HCT116 (cell line): ENCODE data around the gene COL26A1. TPM values are rescaled to one million over a fixed set of nuclear protein-coding genes. Genes with fewer than 3 reads are reported as not detected.

Experiments used
- ATAC-seq: fragments of 200-7000 bp; cut with Tn5 transposase; 2 replicates; pipeline ENCODE4 v1.9.1; 2020; ENCODE audit warnings: mild to moderate bottlenecking, moderate library complexity
- BruUV-seq: library from RNA; stranded (reverse); fragments of 400-500 nt; replicated peaks from 2 replicates; lab custom pipeline; 2021; lab: Mats Ljungman, UMichigan
- CTCF ChIA-PET: fragments of 300-600 bp; sonication (Branson Sonifier 250); formaldehyde crosslinking; loops from one replicate; lab custom pipeline; 2021; ENCODE audit warnings: antibody characterized with exemption; lab: Charles Lee
- POLR2A ChIA-PET: fragments of 300-600, 350-600 bp; sonication (Branson Sonifier 250); formaldehyde crosslinking; loops from one replicate; lab custom pipeline; 2021; ENCODE audit warnings: antibody characterized with exemption; lab: Charles Lee
- RAD21 ChIA-PET, 2 experiments: fragments of 300-600 bp; sonication (Branson Sonifier 250); formaldehyde crosslinking; loops; one replicate each; lab custom pipeline; 2023; ENCODE audit warnings: low total read pairs in 2 of 2; ENCODE audit not compliant: uncharacterized antibody in 2 of 2, unreplicated experiment in 2 of 2, low non-redundant PET in 1 of 2; lab: Charles Lee
- DNase-seq: peaks from one replicate; pipeline ENCODE4 v3.0.0-alpha.2; 2010; ENCODE audit warnings: low read depth, low spot score
- H2AFZ ChIP-seq: fragments of 200-600 bp; shearing (Covaris generic), sonication (generic); 2 replicates; pipeline ENCODE4 v1.6.1; 2017; ENCODE audit warnings: low read depth, mixed run types, mixed read lengths, antibody characterized with exemption, low read length; ENCODE audit not compliant: poor library complexity, severe bottlenecking
- H3K27ac ChIP-seq: 2 replicates; pipeline ENCODE4 v1.5.1; 2012; ENCODE audit warnings: low read depth, low read length
- H3K27me3 ChIP-seq: fragments of 200-600 bp; sonication (generic); 2 replicates; pipeline ENCODE4 v1.6.1; 2016; ENCODE audit warnings: mixed run types, low read length, mixed read lengths; ENCODE audit not compliant: insufficient read depth
- H3K36me3 ChIP-seq, 2 experiments: fragments of 200-500 bp in 1 of 2; fragments of 200-600 bp in 1 of 2; sonication (Bioruptor generic) in 1 of 2; sonication (generic) in 1 of 2; 2 replicates each; pipeline versions ENCODE4 v1.5.1 to v1.6.1; 2014 to 2016; ENCODE audit warnings: low read length in 2 of 2, inconsistent platforms in 1 of 2, mixed read lengths in 1 of 2, mixed run types in 1 of 2; ENCODE audit not compliant: insufficient read depth in 2 of 2, control insufficient read depth in 1 of 2
- H3K4me1 ChIP-seq, 2 experiments: fragments of 200-600 bp in 1 of 2; sonication (generic) in 1 of 2; 2 replicates each; pipeline versions ENCODE4 v1.5.1 to v1.6.1; 2012 to 2017; ENCODE audit warnings: low read length in 2 of 2, inconsistent platforms in 1 of 2, mild to moderate bottlenecking in 1 of 2, mixed read lengths in 1 of 2, mixed run types in 1 of 2, moderate library complexity in 1 of 2; ENCODE audit not compliant: insufficient read depth in 2 of 2, control insufficient read depth in 1 of 2
- H3K4me2 ChIP-seq: fragments of 200-600 bp; sonication (generic); 2 replicates; pipeline ENCODE4 v1.6.1; 2017; ENCODE audit warnings: mixed run types, low read length, mixed read lengths
- H3K4me3 ChIP-seq, 2 experiments: fragments of 200-600 bp in 1 of 2; sonication (generic) in 1 of 2; replicated peaks in 1 of 2; 2 replicates each; pipeline ENCODE4 v1.5.1; 2011 to 2016; ENCODE audit warnings: low read length in 2 of 2, control low read depth in 1 of 2, low read depth in 1 of 2, mild to moderate bottlenecking in 1 of 2, mixed read lengths in 1 of 2, mixed run types in 1 of 2
- H3K79me2 ChIP-seq: fragments of 200-600 bp; sonication (generic); 2 replicates; pipeline ENCODE4 v1.6.1; 2017; ENCODE audit warnings: mild to moderate bottlenecking, mixed run types, low read length, moderate library complexity, mixed read lengths; ENCODE audit not compliant: insufficient read depth
- H3K9ac ChIP-seq: fragments of 200-600 bp; sonication (generic); 2 replicates; pipeline ENCODE4 v1.6.1; 2016; ENCODE audit warnings: low read length, mixed read lengths
- H3K9me2 ChIP-seq: fragments of 200-600 bp; sonication (generic), shearing (Covaris generic); 2 replicates; pipeline ENCODE4 v1.6.1; 2017; ENCODE audit warnings: mixed run types, mild to moderate bottlenecking, moderate library complexity; ENCODE audit not compliant: insufficient read depth
- H3K9me3 ChIP-seq, 2 experiments: fragments of 200-500 bp in 1 of 2; fragments of 200-600 bp in 1 of 2; sonication (Bioruptor generic) in 1 of 2; sonication (generic) in 1 of 2; 2 replicates each; pipeline ENCODE4 v1.6.1; 2014 to 2017; ENCODE audit warnings: low read length in 2 of 2, mixed read lengths in 2 of 2, inconsistent platforms in 1 of 2, low read depth in 1 of 2, mild to moderate bottlenecking in 1 of 2, mixed run types in 1 of 2, moderate library complexity in 1 of 2; ENCODE audit not compliant: control insufficient read depth in 1 of 2, insufficient read depth in 1 of 2
- H4K20me1 ChIP-seq: fragments of 200-600 bp; sonication (generic), shearing (Covaris generic); 2 replicates; pipeline ENCODE4 v1.6.1; 2017; ENCODE audit warnings: mixed run types, mild to moderate bottlenecking, moderate library complexity; ENCODE audit not compliant: insufficient read depth
- CEBPB ChIP-seq: IDR thresholded peaks from 2 replicates; pipeline ENCODE4 v1.6.1; 2012; ENCODE audit warnings: low read depth
- ELF1 ChIP-seq: IDR thresholded peaks from 2 replicates; pipeline ENCODE4 v1.6.1; 2012; ENCODE audit warnings: low read depth, borderline replicate concordance
- EZH2 ChIP-seq: fragments of 200-600 bp; sonication (generic); IDR thresholded peaks from 2 replicates; pipeline ENCODE4 v1.6.1; 2017; ENCODE audit warnings: antibody characterized with exemption, mixed run types
- EZH2phosphoT487 ChIP-seq: fragments of 200-600 bp; IDR thresholded peaks from 2 replicates; pipeline ENCODE4 v1.6.1; 2018; ENCODE audit warnings: antibody characterized with exemption, borderline replicate concordance
- POLR2A ChIP-seq: IDR thresholded peaks from 2 replicates; pipeline ENCODE4 v1.7.0; 2011; ENCODE audit warnings: borderline replicate concordance; ENCODE audit not compliant: insufficient read depth, insufficient read length; ENCODE audit errors: extremely low read depth
- RAD21 ChIP-seq: IDR thresholded peaks from 2 replicates; pipeline ENCODE4 v1.6.1; 2012; ENCODE audit warnings: low read depth, mild to moderate bottlenecking
- REST ChIP-seq: IDR thresholded peaks from 2 replicates; pipeline ENCODE4 v1.6.1; 2012; ENCODE audit warnings: low read depth
- TCF7L2 ChIP-seq: IDR thresholded peaks from 2 replicates; pipeline ENCODE4 v1.7.0; 2011; ENCODE audit warnings: borderline replicate concordance, inconsistent platforms; ENCODE audit not compliant: insufficient read depth, insufficient read length; ENCODE audit errors: extremely low read depth
- YY1 ChIP-seq: IDR thresholded peaks from 2 replicates; pipeline ENCODE4 v1.6.1; 2011; ENCODE audit warnings: low read length, low read depth, moderate library complexity, mild to moderate bottlenecking; ENCODE audit not compliant: insufficient replicate concordance; ENCODE audit errors: extremely low read depth
- ZFX ChIP-seq: fragments of 450-650 bp; IDR thresholded peaks from 2 replicates; pipeline ENCODE4 v1.6.1; 2017
- ZNF274 ChIP-seq: fragments of 200-500 bp; sonication (Bioruptor generic); IDR thresholded peaks from 2 replicates; pipeline ENCODE4 v1.6.1; 2014; ENCODE audit warnings: mild to moderate bottlenecking, low read depth, low read length, inconsistent platforms
- intact Hi-C: fragments of 100-400 bp; cut with micrococcal nuclease; formaldehyde crosslinking; loops from 2 replicates; pipeline ENCODE4 v1.10.0; 2022
- total RNA-seq: library from RNA; stranded (reverse); gene quantifications from one replicate; pipeline ENCODE4 v1.2.1, GENCODE V29; 2021; ENCODE audit not compliant: unreplicated experiment
- TF ChIP-seq, protein P1 (sequence below): IDR thresholded peaks from 2 replicates; pipeline ENCODE4 v1.6.1; 2012

The COL26A1 gene
- total RNA-seq, 1 experiment from 2014 or later, result 0.27 TPM

DNA sequence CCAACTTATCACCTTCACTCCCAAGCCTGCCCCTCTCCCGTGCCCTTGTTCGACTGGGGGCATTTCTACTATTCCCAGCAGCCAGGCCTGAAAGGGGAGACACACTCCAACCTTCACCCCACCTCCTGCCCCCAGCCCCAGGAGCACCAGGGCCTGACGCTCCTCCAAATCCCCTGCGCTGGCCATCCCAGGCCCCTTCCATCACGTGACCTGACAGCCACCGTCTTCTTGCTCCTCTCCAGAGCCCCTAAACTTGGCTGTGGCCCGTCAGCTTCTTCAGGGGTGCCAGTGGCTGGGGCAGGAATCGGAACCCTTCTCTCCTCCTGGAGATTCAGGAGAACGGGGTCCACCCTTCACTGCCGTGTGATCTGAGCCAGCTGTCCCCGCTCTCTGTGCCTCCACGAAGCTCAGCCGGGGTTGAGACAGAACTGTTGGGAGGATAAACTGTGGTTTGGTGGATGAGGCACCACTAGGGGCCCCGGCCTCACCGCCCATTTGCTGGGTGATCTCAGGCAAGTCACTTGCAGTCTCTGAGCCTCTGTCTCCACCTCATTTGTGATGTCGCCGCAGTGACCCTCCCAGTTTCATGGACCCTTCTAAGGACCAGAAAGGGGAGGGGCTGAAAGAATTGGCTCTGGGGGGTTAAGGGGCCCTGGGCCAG is 175.4 kb downstream of the COL26A1 start:
- H3K9me2 ChIP-seq, result no peaks in the 10 kb centered on the region
- intact Hi-C loops, result no loop called here
- H3K79me2 ChIP-seq, result no peaks in the 10 kb centered on the region
- CTCF ChIA-PET, result no interaction called here
- no peak overlapping the region for H2AFZ ChIP-seq
- no TSS peak for BruUV-seq
- H3K36me3 ChIP-seq, result no peaks in the 10 kb centered on the region
- no peaks in the 10 kb centered on the region for H3K9me3 ChIP-seq
- no peak for ATAC-seq
- H3K27ac ChIP-seq, result no peak overlapping the region
- H3K4me3 ChIP-seq, result no peak overlapping the region
- H4K20me1 ChIP-seq, result no peaks in the 10 kb centered on the region
- TF ChIP-seq POLR2A (no peak), YY1 (no peak), ZFX (no peak), TCF7L2 (no peak), CEBPB (no peak), ELF1 (no peak)
- TF ChIP-seq, protein P1, sequence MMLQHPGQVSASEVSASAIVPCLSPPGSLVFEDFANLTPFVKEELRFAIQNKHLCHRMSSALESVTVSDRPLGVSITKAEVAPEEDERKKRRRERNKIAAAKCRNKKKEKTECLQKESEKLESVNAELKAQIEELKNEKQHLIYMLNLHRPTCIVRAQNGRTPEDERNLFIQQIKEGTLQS, result no peak
- RAD21 ChIA-PET, result no interaction called here
- H3K9ac ChIP-seq, result no peak overlapping the region
- DNase-seq, result no peak
- no peak overlapping the region for H3K4me2 ChIP-seq
- POLR2A ChIA-PET, result no interaction called here
- no peaks in the 10 kb centered on the region for H3K27me3 ChIP-seq
- H3K4me1 ChIP-seq, result peaks cover 25 to 42% of the 10 kb centered on the region in 2 experiments

GRCh38 chr7:101538596-101539459 is 176.2 kb downstream of the COL26A1 start:
- Histone ChIP-seq H3K4me1 (peaks cover 25 to 42% of the 10 kb centered on the region in 2 experiments), H3K27me3 (no peaks in the 10 kb centered on the region), H3K9me3 (no peaks in the 10 kb centered on the region), H3K9me2 (no peaks in the 10 kb centered on the region), H4K20me1 (no peaks in the 10 kb centered on the region), H3K27ac (no peak overlapping the region), H3K9ac (no peak overlapping the region), H3K4me2 (peak overlapping the region; percentile 46), H2AFZ (peak overlapping the region; percentile 71), H3K36me3 (no peaks in the 10 kb centered on the region), H3K4me3 (no peak overlapping the region), H3K79me2 (no peaks in the 10 kb centered on the region)
- ATAC-seq, result peak; percentile 84
- intact Hi-C loops, result no loop called here
- CTCF ChIA-PET, result no interaction called here
- POLR2A ChIA-PET, result no interaction called here
- no TSS peak for BruUV-seq
- DNase-seq, result peak; percentile 28
- RAD21 ChIA-PET, result no interaction called here
- TF ChIP-seq ELF1 (no peak), POLR2A (no peak), ZFX (no peak), RAD21 (peak; percentile 76), ZNF274 (no peak), REST (no peak), EZH2 (no peak), EZH2phosphoT487 (no peak)
- TF ChIP-seq, protein P1, result no peak
